Coronary artery (tissue), 2 donors: ENCODE data around the gene CALCOCO1.
"Not testable (repeated sequence)": the region's sequence is repeated elsewhere in the genome, so short reads cannot be mapped to it uniquely, and the experiment has no call there.

Experiments
- DNase-seq: peaks from one replicate; pipeline ENCODE4 v3.0.0-alpha.2; 2017; ENCODE audit warnings: low spot score
- H3K27ac ChIP-seq, 2 donors: fragments of 200-600 bp; sonication (generic); one replicate each; pipeline ENCODE4 v1.5.1; 2016 to 2019
- H3K4me3 ChIP-seq: fragments of 200-600 bp; sonication (generic); 2 replicates; pipeline ENCODE4 v1.5.1; 2016; ENCODE audit warnings: mild to moderate bottlenecking, moderate library complexity
- CTCF ChIP-seq: fragments of 200-600 bp; sonication (generic); IDR thresholded peaks from one replicate; pipeline ENCODE4 v1.5.1; 2019; ENCODE audit warnings: antibody characterized with exemption

Gene CALCOCO1

GRCh38 chr12:53684654-53685220, 42.5 kb downstream of the CALCOCO1 start:
- DNase-seq: no peak
- Histone ChIP-seq H3K4me3 (no peak overlapping the region), H3K27ac (no peak overlapping the region)
- TF ChIP-seq CTCF: no peak

GRCh38 chr12:53683983-53684382, 43.3 kb downstream of the CALCOCO1 start:
- DNase-seq: no peak
- Histone ChIP-seq H3K27ac (no peak overlapping the region), H3K4me3 (no peak overlapping the region)
- TF ChIP-seq CTCF: no peak

GRCh38 chr12:53683494-53683893, 43.8 kb downstream of the CALCOCO1 start:
- DNase-seq: no peak
- TF ChIP-seq CTCF: no peak
- Histone ChIP-seq H3K4me3 (no peak overlapping the region), H3K27ac (no peak overlapping the region)

GRCh38 chr12:53680061-53680460, 47.2 kb downstream of the CALCOCO1 start:
- H3K27ac ChIP-seq, H3K4me3 ChIP-seq, DNase-seq: not testable (repeated sequence)

- peak overlapping the region; percentile 91 to 95 for H3K27ac ChIP-seq
- DNase-seq: no peak
- no peak for TF ChIP-seq CTCF
- peak overlapping the region; percentile 85 for H3K4me3 ChIP-seq
These were observed 49.5 kb downstream of the CALCOCO1 start for GRCh38 chr12:53677800-53678148.

GRCh38 chr12:53677016-53677799, 50.0 kb downstream of the CALCOCO1 start:
- H3K27ac ChIP-seq: peak overlapping the region; percentile 91 to 95
- H3K4me3 ChIP-seq: peak overlapping the region; percentile 85
- no peak for TF ChIP-seq CTCF
- DNase-seq: no peak

- peak; percentile 84 for DNase-seq
- peak overlapping the region; percentile 85 for H3K4me3 ChIP-seq
These were observed 50.6 kb downstream of the CALCOCO1 start for GRCh38 chr12:53676656-53677015.

More at GRCh38 chr12:53676656-53677015, 50.6 kb downstream of the CALCOCO1 start:
- H3K27ac ChIP-seq: peak overlapping the region; percentile 91 to 95
- TF ChIP-seq CTCF: no peak
